NCI-H2196 treated with DMSO at 0.1 percent for 48 hours (cell line): ENCODE results near the gene PHF1.
"Not testable (repeated sequence)": the region's sequence is repeated elsewhere in the genome, so short reads cannot be mapped to it uniquely, and the experiment has no call there.

Experiments
- DNase-seq: peaks from one replicate; lab custom pipeline; 2025; ENCODE audit not compliant: unreplicated experiment; lab: John Stamatoyannopoulos, UW

The PHF1 gene

DNA sequence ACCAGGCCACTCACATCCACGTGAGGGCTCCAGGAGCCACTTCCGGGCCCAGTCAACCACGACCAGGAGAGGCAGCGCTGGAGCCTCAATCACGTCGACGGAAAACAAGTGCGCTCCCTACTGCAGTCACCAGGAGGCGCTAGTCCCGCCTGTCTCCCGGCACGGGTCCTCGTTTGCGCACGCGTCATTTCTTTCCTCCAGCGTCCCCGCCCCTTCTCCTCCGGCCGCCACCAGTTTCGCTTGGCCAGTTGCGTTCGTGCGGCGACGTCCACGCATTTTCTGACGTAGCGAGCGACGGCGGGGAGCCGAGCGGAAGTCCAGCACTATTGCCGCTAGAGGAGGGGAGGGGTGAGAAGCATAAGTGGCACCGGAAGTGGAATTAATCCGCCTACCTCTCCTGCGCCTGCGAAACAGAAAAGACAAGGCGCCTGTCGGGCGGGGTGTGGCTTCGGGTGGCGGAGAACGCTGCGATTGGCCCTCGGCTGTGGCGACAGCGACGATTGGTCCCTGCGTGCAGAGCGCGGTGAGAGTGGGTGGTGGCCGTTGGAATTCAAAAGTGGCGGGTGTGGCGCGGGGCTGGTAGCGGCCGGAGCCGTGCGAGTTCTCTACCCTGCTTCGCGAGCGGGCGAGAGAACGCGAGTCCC lies 19.4 kb upstream of the PHF1 start, which contains the start of gene KIFC1:
KIFC1 (plus strand) TSS at position 546 of the 644 bp plus-strand sequence. CDS start 163 bp downstream, outside the sequence.
- DNase-seq, result peak; percentile 100

DNA sequence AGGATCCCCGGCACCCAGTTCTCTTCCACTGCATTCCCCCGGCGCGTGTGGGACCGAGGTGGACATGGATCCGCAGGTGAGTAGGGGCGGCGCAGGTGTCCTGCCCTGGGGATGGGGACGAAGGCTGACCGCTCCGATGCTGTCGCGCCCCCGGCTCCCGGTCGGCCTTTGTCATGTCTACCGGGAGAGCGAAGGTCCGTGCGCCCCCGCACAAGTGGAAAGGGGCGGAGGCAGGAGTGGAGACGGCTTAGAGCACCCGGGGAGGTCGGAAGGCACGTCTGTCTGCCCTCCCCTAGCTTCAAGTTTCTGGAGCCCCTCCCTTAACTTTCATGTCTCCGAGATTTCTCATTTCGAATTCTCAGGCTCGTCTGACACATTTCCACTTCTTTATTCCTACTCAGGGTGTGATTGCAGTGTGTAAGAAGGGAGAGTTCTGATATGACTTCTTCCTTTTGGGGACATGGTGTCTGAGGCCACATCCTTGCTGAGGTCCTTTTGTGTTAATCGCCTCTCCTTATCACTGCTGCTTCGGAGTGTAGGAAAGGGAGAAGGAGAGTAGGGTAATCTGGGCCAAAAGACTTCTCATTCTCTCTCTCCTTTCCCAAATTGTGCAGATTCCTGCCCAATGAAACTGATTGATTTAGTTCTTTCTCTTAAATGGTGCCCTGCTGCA lies 18.8 kb upstream of the PHF1 start:
- DNase-seq, result no peak

DNA sequence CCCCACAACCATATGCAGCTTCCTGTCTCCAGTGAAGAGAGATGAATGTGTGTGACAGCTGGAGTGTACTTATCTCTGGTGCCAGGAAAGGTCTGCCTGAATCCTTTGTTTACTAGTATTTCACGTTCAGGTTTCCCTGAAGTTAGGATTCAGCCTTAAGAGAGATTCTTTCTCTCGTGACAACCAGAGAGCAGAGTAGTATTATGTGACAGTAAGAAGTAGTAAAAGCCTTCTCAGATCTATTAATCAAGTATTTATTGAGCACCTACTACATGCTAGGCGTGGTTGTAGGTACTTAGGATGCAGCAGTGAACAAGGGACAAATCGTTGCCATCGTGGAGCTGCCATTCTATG lies 18.2 kb upstream of the PHF1 start:
- no peak for DNase-seq

DNA sequence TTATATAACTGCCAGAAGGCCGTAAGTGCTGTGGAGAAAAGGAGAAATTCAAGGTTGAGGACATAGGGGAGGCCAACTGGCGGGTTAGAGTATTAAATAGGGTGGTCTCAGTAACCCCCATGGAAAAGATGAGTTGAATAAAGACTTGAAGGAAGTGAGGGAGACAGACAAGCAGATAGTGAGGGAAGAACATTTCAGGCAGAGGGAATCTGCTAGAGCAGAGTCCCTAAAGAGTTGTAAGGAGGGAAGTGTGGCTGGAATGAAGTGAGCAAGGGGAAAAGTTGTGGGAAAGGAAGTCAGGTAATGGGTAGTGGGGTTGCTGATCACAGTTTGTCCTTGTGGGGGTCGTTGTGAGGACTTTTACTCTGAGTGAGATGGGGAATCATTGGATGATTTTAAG lies 17.8 kb upstream of the PHF1 start:
- no peak for DNase-seq

DNA sequence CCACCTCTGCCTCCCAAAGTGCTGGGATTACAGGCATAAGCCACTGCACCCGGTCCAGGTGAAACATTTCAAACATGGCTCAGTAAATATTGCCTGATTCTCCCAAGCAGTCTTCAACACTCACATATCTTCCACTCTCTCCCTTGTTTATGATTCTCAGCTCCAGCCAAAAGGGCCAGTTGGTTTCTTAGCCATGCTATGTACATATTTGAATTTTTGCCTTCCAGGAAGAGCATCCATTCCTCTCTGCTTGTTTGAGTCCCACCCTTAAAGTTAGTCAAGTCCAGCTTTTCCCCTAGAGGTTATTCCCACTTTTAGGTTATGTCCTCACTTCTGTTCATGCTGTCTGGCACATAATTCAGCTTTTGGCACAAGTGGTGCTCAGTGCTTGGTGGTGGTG lies 13.3 kb upstream of the PHF1 start:
- no peak for DNase-seq

DNA sequence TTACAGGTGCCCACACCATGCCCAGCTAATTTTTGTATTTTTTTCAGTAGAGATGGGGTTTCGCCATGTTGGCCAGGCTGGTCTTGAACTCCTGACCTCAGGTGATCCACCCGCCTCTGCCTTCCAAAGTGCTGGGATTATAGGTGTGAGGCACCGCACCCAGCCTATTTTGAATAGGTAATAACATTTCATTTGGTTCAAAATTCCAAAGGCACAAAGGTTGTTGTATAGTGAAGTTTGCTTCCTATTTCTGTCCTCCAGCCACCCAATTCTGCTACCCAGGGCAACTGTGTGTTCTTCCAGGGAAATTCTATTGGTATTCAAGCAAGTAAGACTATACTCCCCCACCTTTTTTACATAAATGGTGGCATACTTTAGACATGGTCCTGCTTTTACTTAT lies 12.2 kb upstream of the PHF1 start:
- DNase-seq, result not testable (repeated sequence)

DNA sequence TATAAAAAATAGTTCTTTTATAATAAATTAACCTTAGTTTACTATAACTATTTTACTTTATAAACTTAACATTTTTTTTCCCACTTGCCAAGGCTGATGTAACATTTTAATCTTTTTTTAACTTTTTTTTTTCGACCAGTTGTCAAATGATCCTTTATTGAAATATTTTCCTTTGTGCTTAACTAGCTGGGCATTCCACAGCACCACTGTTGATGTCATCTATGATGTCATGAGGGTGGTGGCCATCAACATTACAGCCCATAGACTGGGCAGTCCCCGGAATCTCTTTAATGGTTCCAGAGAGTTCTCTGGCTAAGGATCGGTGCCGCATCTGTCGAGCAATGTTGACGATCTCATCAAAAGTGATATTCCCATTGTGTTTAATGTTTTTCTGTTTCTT lies 10.9 kb upstream of the PHF1 start:
- not testable (repeated sequence) for DNase-seq

DNA sequence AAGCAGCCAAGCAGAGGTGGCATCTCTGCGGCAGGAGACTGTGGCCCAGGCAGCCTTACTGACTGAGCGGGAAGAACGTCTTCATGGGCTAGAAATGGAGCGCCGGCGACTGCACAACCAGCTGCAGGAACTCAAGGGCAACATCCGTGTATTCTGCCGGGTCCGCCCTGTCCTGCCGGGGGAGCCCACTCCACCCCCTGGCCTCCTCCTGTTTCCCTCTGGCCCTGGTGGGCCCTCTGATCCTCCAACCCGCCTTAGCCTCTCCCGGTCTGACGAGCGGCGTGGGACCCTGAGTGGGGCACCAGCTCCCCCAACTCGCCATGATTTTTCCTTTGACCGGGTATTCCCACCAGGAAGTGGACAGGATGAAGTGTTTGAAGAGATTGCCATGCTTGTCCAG lies 5.9 kb upstream of the PHF1 start:
- DNase-seq, result no peak

DNA sequence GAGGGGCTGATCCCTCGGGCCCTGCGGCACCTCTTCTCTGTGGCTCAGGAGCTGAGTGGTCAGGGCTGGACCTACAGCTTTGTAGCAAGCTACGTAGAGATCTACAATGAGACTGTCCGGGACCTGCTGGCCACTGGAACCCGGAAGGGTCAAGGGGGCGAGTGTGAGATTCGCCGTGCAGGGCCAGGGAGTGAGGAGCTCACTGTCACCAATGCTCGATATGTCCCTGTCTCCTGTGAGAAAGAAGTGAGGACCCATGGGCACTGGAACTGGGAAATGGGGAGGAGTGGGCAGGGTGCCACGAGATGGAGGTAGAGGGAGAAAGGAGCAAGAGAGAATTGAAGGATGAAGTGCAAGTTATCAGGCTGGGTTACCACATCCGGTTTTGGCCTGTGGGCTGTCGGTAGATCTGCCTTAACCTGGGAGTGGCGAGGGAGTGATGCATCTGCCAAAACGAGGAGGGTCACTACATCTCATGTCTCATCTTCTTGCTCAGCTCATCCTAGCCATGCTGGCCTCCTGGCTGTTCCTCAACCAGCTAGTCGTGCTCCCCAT lies 5.4 kb upstream of the PHF1 start:
- DNase-seq, result no peak

DNA sequence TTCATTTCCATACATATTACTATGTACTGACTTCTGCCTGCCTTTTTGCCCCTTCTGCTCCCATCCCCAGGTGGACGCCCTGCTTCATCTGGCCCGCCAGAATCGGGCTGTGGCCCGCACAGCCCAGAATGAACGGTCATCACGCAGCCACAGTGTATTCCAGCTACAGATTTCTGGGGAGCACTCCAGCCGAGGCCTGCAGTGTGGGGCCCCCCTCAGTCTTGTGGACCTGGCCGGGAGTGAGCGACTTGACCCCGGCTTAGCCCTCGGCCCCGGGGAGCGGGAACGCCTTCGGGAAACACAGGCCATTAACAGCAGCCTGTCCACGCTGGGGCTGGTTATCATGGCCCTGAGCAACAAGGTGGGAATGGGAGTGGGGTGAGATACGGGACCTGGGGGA lies 4.7 kb upstream of the PHF1 start:
- DNase-seq, result no peak

DNA sequence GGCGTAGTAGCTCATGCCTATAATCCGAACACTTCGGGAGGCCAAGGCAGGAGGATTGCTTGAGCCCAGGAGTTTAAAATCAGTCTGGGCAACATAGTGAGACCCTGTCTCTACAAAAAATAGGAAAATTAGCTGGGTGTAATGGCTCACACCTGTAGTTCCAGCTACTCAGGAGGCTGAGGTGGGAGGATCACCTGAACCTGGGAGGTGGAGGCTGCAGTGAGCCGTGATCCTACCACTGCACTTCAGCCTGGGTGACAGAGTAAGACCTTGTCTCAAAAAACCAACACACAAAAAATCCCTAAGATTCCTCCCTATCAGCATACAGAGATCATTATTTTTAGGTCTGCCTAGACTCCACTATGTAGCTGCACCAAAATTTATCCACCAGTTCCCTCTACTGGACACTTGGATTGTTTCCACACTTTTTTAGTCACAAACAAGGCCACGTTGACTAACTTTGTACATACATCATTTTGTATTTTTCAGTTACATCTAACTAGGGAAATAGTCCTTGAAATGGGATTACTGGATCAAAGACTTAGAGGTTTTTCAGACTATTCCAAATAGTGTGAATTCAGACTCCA lies 3.6 kb upstream of the PHF1 start:
- DNase-seq, result no peak

DNA sequence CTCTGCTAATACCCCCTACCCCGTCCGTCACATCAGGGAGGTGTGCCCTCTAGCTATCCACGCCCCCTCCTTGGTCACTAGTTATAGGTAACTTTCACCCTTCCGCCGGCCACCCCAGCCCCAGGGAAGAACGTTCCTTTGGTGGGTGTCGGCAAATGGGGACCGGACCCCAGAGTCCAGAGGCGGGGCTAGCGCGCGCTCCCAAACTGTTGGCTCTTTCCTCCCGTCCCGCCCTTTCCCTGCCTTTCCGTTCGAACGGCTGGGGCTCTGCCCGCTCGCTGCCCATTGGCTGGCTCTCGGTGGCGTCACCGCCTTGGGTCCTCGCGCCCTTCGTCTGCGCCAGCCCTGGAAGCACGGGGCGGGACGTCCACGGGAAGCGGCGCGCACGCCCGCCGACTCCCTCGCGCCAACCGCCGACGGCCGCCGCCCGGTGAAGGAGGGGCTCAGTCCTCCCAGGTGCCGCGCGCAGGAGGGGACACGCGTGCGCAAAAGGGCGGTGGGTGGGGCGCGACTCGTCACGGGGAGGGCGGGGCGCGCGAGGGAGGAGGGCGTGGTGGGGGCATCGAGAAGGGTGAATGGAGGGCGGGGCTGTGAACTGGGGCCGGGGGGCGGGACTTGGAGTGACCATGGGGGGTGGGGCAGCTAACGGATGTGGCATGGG lies 634 bp upstream of the PHF1 start:
- DNase-seq, result peak; percentile 96

DNA sequence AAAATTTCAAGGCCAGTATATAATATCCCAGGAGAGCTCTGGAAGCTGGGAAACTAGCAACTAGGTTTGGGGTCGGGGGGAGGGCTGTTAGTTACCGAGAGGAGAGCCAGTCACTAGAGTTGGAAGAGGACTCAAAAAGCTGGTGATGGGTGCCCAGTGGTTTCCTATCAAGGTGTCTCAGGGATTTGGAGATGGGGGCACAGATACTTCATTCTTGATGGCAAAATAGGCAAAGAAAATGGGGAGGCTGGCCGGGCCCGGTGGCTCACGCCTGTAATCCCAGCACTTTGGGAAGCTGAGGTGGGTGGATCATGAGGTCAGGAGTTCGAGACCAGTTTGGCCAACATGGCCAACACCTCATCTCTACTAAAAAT lies 805 bp downstream of the PHF1 start:
- DNase-seq, result no peak

DNA sequence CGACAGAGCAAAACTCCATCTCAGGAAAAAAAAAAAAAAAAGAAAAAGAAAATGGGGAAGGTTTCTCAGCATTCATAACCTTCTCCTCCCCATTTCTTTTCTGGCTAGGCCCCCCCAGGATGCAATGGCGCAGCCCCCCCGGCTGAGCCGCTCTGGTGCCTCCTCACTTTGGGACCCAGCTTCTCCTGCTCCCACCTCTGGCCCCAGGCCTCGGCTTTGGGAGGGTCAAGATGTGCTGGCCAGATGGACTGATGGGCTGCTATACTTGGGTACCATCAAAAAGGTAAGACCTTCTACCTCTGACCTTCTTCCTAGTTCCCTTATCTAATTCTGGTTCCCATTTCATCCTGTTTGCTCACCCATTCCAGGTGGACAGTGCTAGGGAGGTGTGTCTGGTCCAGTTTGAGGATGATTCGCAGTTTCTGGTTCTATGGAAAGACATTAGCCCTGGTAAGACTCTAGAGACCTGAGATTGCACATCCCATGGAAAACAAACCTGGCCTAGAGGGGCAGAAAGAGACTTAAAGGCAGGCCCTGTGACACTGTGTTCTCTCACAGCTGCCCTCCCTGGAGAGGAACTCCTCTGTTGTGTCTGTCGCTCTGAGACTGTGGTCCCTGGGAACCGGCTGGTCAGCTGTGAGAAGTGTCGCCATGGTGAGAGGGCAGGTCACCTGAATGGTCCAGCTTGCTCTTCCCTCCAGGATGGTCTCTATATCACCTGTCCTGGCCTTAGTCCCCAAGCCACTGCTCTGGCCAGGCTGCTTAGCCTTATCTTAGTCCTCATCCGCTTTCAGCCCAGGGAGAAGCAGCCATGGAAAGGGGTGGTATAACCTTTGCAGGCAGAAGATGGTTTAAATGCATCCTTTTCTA lies 1.6 kb downstream of the PHF1 start:
- DNase-seq, result no peak

DNA sequence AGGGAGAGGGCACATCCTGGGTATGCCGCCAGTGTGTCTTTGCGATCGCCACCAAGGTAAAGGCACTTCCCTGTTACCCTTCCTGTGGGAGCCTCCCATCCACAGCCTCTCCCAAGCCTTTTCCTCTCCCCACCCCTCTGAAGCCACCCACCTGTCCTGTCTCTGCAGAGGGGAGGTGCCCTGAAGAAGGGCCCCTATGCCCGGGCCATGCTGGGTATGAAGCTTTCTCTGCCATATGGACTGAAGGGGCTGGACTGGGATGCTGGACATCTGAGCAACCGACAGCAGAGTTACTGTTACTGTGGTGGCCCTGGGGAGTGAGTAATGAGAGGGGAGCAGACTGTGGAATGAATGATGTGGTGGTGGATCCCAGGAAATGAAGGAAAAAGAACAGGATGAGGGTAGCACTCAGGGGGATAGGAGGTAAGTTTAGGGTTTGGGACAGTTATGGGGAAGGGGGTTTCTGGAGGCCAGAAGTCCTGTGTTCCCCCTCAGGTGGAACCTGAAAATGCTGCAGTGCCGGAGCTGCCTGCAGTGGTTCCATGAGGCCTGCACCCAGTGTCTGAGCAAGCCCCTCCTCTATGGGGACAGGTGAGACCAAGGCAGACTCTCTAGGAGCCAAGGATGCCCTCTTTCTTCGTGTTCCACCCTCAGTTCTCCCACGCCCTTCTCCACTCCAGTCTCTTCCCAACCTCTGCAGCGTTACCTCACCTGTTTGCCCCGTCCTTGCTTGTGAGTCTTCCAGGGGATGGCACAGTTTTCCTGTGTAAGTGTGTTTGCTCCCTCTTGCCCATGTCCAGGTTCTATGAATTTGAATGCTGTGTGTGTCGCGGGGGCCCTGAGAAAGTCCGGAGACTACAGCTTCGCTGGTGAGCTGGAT lies 2.7 kb downstream of the PHF1 start:
- DNase-seq, result no peak

DNA sequence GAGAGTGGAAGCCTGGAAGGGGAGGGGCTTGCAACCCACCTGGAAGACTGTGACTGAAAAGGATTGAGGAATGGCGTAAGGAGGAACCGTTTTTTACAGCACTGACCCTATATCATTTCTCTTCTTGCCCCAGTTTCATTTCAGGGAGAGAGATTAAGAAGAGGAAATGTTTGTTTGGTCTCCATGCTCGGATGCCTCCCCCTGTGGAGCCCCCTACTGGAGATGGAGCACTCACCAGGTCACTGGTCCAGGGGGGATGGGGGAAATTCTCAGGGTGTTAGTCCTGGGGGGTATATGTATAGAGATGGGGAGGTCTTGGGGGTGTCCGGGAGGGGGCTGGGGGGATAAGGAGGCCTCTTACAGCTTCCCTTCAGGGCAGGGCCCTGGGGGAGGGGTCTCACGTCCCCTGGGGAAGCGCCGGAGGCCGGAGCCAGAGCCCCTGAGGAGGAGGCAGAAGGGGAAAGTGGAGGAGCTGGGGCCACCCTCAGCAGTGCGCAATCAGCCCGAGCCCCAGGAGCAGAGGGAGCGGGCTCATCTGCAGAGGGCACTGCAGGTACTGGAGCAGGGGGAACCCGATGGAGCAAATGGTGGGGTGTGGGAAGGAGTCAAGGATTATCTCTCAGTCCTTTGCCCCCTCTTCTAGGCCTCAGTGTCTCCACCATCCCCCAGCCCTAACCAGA lies 3.9 kb downstream of the PHF1 start:
- no peak for DNase-seq

DNA sequence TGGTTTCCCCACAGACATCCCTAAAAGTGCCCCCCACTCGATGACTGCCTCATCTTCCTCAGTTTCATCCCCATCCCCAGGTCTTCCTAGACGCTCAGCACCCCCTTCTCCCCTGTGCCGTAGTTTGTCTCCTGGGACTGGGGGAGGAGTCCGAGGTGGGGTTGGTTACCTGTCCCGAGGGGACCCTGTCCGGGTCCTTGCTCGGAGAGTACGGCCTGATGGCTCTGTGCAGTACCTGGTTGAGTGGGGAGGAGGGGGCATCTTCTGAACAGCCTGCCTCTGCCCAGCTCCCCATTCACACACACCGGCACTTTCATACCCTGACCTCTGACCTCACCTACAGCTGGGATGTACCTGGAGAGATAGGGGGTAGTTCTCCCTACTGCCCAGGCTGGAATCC lies 5.0 kb downstream of the PHF1 start:
- no peak for DNase-seq

DNA sequence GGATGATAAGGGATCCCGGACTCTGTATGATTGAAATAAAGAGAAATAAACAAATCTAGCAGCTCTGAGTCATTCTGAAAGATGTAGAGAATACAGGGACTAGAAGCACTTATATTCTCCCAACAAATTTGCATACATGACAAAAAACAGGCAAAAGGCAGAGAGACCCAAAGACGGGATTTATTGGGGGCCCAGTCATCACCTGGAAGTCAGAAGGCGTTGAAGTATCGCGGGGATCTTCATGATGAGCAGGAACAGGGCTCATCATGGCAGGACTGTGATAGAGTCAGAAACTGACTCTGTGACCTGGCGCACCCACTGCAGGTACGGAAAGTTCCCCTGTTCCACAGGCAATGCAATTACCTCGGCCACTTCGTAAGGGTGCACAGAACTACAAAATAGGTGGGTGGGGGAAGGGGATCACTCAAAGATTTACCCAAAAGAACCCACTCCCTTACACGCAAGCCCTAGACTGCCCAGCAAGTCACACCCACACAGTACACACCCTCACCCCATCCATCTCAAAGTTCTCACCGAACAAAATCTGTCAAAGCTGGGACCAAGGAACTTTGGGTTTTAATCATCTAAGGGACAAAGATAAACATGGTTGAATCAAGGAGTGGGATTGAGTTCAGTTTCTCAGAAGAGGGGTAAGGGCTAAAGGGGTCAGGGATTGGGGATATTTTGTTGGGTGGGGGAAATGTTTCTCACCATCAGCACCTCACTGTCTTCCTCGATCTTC lies 5.7 kb downstream of the PHF1 start:
- no peak for DNase-seq
